ENCODE measurements around the gene PRTG. TPM values are rescaled to one million over a fixed set of nuclear protein-coding genes. Genes with fewer than 3 reads are reported as not detected.

Gene PRTG
- total RNA-seq, 1 donor from 2014 or later: under 0.01 TPM

GRCh38 chr15:55741833-55742497 lies 987 bp downstream of the PRTG start:
- no peak for FAIRE-seq
- peaks cover 40% of the 10 kb centered on the region for H3K27me3 ChIP-seq (ENCODE audit: control insufficient read depth, insufficient read depth, low read length)
- peak overlapping the region; percentile 32 for H3K4me3 ChIP-seq (ENCODE audit: low read depth, low read length)
- H3K36me3 ChIP-seq (ENCODE audit: control insufficient read depth, insufficient read depth, low read length): no peaks in the 10 kb centered on the region
- DNase-seq (ENCODE audit: low read depth): no peak
- no peak for TF ChIP-seq CTCF (IDR thresholded peaks at IDR 0.05; ENCODE audit: insufficient read depth, low read length, severe bottlenecking)

- H3K36me3 ChIP-seq (ENCODE audit: control insufficient read depth, insufficient read depth, low read length): no peaks in the 10 kb centered on the region
- DNase-seq (ENCODE audit: low read depth) (no peak), FAIRE-seq (no peak)
- no peak for TF ChIP-seq CTCF (IDR thresholded peaks at IDR 0.05; ENCODE audit: insufficient read depth, low read length, severe bottlenecking)
- no peak overlapping the region for H3K4me3 ChIP-seq (ENCODE audit: low read depth, low read length)
- peaks cover 40% of the 10 kb centered on the region for H3K27me3 ChIP-seq (ENCODE audit: control insufficient read depth, insufficient read depth, low read length)
These were observed 1.7 kb downstream of the PRTG start for GRCh38 chr15:55740981-55741832.

- no peak for FAIRE-seq
These were observed 2.5 kb downstream of the PRTG start for GRCh38 chr15:55740359-55740878.

GRCh38 chr15:55739641-55740040 lies 3.3 kb downstream of the PRTG start:
- FAIRE-seq (no peak), DNase-seq (ENCODE audit: low read depth) (no peak)
- no peaks in the 10 kb centered on the region for H3K36me3 ChIP-seq (ENCODE audit: control insufficient read depth, insufficient read depth, low read length)
- H3K27me3 ChIP-seq (ENCODE audit: control insufficient read depth, insufficient read depth, low read length): peaks cover 40% of the 10 kb centered on the region
- no peak overlapping the region for H3K4me3 ChIP-seq (ENCODE audit: low read depth, low read length)
- no peak for TF ChIP-seq CTCF (IDR thresholded peaks at IDR 0.05; ENCODE audit: insufficient read depth, low read length, severe bottlenecking)

More at GRCh38 chr15:55740359-55740878, 2.5 kb downstream of the PRTG start:
- no peak overlapping the region for H3K4me3 ChIP-seq (ENCODE audit: low read depth, low read length)
- peaks cover 40% of the 10 kb centered on the region for H3K27me3 ChIP-seq (ENCODE audit: control insufficient read depth, insufficient read depth, low read length)
- H3K36me3 ChIP-seq (ENCODE audit: control insufficient read depth, insufficient read depth, low read length): no peaks in the 10 kb centered on the region
- DNase-seq (ENCODE audit: low read depth): no peak
- TF ChIP-seq CTCF (IDR thresholded peaks at IDR 0.05; ENCODE audit: insufficient read depth, low read length, severe bottlenecking): no peak

- Histone ChIP-seq H3K4me3 (ENCODE audit: low read depth, low read length) (no peak overlapping the region), H3K27me3 (ENCODE audit: control insufficient read depth, insufficient read depth, low read length) (peaks cover 36% of the 10 kb centered on the region), H3K36me3 (ENCODE audit: control insufficient read depth, insufficient read depth, low read length) (no peaks in the 10 kb centered on the region)
- no peak for FAIRE-seq
- TF ChIP-seq CTCF (IDR thresholded peaks at IDR 0.05; ENCODE audit: insufficient read depth, low read length, severe bottlenecking): no peak
- no peak for DNase-seq (ENCODE audit: low read depth)
These were observed 4.2 kb downstream of the PRTG start for GRCh38 chr15:55738715-55739114.
